NCI-H128 (cell line): ENCODE measurements around the gene MAST2.
"Not testable (repeated sequence)": the region's sequence is repeated elsewhere in the genome, so short reads cannot be mapped to it uniquely, and the experiment has no call there.

Experiments used
- DNase-seq: peaks from one replicate; lab custom pipeline; 2025; ENCODE audit not compliant: unreplicated experiment; lab: John Stamatoyannopoulos, UW

Gene MAST2

GRCh38 chr1:45891087-45891486 lies 87.7 kb downstream of the MAST2 start:
- no peak for DNase-seq

GRCh38 chr1:45892068-45892785 lies 88.8 kb downstream of the MAST2 start:
- no peak for DNase-seq

DNA sequence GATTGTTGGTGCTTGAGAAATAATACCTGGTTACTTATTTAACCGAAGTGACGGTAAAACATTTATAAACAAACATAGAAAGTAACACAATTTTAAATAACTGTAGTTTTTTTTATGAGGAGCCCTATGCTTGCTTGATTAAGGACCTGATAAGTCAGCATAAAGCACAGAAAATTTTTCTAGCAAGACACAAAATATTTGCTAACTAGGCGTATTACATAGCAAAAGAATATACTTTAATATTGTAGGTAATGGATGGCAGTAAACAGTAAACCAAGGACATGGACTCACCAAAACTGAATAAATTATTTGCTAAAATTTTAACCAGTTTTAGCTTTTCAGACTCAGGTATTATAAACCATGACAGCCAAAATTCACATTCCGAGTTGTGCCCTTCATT lies 90.9 kb downstream of the MAST2 start:
- no peak for DNase-seq

DNA sequence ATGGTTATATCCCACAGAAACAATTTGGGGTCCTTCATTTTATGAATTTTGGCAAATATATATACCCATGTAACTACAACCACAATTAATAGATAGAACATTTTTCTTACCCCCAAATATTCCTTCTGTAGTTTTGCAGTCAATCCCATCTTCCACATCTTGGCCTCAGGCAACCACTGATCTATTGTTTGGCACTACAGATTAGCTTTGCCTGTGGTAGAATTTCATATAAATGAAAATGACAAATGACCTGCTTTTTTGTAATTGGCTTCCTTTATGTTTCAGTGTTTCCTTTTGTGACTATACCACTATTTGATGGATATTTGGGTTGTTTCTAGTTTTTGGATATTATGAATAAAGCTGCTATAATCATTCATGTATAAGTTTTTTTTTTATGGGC lies 91.5 kb downstream of the MAST2 start:
- DNase-seq: no peak

DNA sequence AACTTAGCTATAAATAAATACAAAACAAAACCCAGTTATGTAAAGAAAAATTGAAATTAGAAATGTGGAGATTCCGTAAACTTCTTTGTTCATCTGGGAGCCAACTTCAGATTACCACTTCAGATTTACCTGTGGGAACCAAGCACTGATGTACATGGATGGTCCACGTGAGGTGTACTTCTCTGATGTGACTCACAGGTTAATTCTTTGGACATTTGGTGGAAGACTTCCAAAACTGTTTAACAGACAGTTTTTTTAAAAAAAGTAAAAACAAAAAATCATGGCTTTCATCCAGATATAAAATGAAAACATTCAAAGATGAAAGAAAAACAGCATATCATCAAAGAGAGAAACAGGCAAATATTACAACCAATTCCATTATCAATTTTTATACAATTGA lies 92.0 kb downstream of the MAST2 start:
- no peak for DNase-seq

- no peak for DNase-seq
Measured at GRCh38 chr1:45906883-45907282, 103.5 kb downstream of the MAST2 start.

GRCh38 chr1:45908611-45909140 lies 105.3 kb downstream of the MAST2 start:
- no peak for DNase-seq

DNA sequence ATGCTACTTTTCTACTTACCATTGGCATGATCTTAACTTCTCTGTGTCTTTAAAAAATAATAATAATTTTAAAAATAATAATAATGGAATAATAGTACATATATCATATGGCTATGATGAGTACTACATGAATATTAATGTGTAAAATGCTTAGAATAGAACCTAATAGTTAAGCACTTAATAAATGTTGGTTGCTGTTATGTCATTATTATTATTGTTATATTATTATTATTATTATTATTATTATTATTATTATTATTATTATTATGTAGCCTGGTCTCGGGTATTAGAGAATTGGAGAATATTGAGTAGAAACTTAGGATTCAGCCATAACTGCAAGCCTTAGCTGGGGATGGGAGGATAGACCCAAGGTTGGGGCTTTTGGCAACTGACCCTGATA lies 108.2 kb downstream of the MAST2 start:
- DNase-seq: no peak

- DNase-seq: no peak
Measured at GRCh38 chr1:45913183-45913683, 109.8 kb downstream of the MAST2 start.

- no peak for DNase-seq
Measured at GRCh38 chr1:45913731-45914501, 110.5 kb downstream of the MAST2 start.

DNA sequence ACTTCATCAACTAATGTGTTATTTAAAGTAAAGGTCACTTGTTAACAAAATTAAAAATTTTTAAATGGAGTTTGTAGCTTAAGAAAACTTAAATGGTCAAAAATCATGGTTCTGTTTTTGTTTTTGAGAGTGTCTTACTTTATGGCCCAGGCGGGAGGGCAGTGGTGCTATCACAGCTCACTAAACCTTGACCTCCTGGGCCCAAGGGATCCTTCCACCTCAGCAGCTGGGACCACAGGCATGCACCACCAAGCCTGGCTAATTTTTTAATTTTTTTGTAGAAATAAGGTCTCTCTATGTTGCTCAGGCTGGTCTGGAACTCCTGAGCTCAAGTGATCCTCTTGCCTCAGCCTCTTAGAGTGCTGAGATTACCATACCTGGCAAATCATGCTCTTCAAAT lies 111.4 kb downstream of the MAST2 start:
- no peak for DNase-seq

GRCh38 chr1:45922374-45922773 lies 119.0 kb downstream of the MAST2 start:
- no peak for DNase-seq

DNA sequence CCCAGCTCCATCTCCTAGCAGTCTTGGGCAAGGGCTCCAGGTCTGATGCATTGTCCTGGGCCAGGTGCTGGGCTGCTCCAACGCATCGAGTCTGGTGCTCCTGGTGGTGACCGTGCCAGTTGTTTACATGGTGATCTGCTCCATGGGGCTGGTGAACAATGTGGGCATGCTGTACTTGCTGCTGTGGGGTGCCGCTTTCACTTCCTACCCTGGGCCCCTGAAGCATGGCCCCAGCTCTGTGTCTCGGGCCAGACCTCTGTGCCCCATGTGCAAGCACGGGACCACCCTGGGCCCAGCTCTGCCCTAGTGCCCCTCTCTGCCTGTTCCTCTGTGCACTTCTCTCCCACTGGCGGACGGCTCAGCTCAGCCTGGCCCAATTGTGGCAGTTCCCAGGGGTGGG lies 119.4 kb downstream of the MAST2 start:
- DNase-seq: no peak

DNA sequence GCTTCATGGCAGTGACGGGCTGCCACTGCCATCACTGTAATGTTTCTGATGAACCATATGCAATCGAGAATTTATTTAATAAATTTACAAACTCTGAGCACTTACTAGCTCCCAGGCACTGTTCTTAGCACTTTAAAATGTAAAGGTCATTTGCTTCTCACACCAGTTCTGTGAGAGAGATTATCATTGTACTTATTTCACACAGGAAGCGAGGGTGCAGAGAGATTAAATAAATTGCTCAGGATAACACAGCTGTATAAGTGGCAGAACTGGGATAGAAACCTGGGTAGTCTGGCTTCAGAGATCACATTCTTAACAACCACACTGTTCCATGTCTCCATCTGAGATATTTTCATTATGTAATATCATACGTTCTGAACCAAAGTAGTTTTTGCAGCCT lies 119.9 kb downstream of the MAST2 start:
- DNase-seq: no peak

GRCh38 chr1:45924736-45925135 lies 121.3 kb downstream of the MAST2 start:
- no peak for DNase-seq

DNA sequence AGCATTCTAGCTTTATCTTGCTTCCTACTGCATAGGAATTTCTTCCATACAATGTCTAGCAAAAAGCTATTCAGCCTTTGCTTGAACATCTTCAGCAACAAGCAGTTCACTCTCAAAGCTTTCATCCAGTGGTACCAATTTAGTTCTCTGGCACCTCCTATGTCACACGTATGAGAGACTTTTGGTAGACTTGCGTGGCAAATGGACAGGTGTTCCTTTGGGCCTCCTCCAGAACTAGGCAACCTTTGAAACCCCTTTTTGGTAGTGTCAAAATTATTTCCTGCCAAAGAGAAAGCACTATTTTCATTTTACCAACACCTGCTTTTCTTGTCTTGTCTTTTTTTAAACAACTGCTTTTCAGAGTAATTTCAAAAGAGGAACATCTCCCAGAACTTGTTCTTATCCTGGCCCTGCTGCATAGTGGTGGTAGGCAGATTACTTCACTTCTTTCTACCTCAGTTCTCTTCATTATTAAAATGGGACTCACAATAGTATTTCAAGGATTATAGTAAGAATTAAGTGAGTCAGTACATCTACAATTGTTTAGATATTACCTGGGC lies 122.4 kb downstream of the MAST2 start:
- no peak for DNase-seq

DNA sequence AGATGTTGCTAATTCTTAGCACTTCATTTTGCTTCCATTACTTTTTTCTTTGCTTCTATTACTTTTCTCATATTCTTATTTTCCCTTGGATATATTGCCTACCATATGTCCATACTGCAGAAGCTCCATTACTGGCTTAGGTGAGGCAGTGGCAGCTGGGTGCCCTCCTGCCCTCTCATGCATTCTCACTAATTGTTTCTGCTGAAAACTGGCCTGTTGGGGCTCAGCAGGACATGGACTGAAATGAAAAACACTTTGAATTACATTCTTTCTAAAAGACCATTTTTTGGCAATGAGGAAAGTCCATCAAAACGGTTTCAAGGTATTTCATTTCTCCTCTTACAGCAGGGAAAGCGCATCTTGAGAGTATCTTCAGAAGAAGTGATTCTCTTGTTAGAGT lies 122.9 kb downstream of the MAST2 start:
- no peak for DNase-seq

- not testable (repeated sequence) for DNase-seq
Measured at GRCh38 chr1:45927231-45927915, 124.0 kb downstream of the MAST2 start.

- no peak for DNase-seq
Measured at GRCh38 chr1:45928486-45929205, 125.2 kb downstream of the MAST2 start.

DNA sequence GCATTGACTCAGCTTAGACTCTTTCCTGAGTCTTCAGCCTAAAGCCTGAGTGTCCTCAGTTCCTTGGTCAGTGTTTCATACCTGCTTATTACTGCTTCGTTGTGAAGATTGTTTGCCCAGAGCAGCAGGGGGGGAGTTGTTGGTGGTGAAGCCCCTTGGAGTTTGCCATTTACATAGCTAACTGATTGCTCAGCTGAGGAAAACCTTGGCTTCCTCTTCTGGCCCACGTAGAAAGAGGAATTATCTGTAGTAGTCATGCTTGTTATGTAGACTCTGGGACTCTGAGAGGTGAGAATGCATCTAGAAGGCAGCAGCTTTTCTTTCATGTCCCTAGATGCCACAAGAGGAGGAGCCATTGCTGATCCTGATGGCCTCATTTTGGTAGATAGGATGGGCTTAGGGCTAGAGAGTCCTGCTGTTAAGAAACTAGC lies 125.9 kb downstream of the MAST2 start:
- no peak for DNase-seq
